HT-29 (cell line): ENCODE measurements around the gene DNM2. TPM values are rescaled to one million over a fixed set of nuclear protein-coding genes. Genes with fewer than 3 reads are reported as not detected.
"Not testable (repeated sequence)": the region's sequence is repeated elsewhere in the genome, so short reads cannot be mapped to it uniquely, and the experiment has no call there.

Experiments
- DNase-seq: peaks from one replicate; pipeline ENCODE4 v3.0.0-alpha.2; 2015; ENCODE audit warnings: low spot score
- total RNA-seq: library from RNA; depleted of rRNA; stranded (reverse); fragments of >200 nt; shearing (Covaris generic); gene quantifications from 2 replicates; pipeline ENCODE4 v1.2.3, GENCODE V29; 2014; rRNA removed

The DNM2 gene
- total RNA-seq, result 180 and 196 TPM in 2 replicates

DNA sequence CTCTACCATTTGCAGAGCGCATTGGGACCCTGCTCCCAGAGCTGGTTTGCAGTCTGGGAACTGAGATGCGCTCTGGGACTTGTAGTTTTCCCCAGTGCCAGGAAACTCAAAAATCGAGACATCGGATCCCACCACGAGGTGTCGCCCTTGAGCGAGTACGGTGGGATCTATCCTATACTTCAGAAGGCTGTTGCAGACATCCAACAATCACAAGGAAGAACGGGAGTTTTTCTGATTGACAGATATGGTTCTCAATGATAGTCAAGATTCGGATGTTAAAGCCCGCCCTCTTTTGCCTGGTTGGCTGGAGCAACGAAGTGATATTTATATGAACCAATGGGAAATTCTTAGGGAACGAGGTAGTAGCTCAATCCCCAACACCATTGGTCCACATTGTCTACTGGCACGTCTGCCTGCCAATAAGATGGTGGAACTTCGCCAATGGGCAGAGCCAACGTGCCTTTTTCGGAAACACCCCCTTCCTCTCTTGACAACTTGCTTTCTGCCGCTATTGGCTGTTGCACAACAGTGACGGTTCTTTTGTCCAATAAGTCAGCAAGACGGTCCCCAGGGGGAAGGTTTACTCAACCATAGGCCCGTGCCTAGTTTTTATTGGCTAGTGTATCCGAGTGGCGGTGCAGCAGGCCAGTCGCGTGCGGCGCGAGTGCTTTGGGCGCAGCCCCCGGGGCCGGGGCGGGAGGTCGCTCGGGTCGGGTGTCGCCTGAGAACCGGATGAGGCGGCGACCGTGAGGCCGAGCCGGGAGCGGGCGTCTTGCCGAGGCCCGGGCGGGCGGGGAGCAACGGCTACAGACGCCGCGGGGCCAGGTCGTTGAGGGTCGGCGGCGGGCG is at the start of gene DNM2:
Gene DNM2, plus strand, starts transcription at position 724 of the 849 bp plus-strand sequence. CDS start 164 bp downstream, outside the sequence.
- peak; percentile 97 for DNase-seq

DNA sequence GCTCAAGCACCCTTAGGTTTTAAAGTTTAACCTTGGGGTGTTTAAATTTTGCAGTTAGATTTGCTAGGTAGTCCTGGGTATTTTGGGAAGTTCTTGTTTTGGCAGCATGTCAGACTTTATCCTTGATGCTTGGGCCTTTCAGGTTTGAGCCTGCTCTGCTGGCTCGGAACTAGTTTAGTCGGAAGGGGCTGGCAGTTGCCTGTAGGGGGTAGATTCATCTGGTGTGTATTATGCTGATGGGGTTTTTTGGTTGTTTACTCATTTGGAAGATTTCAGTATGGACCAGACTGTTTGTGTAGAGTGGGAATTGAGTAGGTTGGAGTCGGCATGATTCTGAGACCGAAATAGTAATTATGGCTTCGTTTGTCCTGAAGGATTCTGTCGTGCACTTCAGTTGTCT is 48.6 kb upstream of the DNM2 start:
- no peak for DNase-seq

DNA sequence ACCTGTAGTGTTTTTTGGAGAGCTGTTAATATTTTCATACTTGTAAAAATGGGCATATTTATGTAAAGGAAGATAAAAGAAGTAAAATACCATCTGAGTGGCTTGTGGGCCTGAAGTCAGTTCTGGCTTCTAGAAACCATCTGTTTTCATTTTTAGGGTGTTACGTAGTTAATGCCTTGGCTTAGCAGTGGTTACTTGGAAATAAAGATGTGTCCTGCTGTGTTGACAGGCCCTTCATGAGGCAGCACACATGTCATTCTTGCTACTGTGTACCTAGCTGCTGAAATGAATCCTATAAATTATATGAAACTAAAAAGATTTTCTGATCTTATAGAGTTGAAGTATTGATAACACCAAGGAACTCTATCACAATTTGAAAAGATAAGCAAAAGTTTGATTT is 47.7 kb upstream of the DNM2 start:
- DNase-seq, result no peak

DNA sequence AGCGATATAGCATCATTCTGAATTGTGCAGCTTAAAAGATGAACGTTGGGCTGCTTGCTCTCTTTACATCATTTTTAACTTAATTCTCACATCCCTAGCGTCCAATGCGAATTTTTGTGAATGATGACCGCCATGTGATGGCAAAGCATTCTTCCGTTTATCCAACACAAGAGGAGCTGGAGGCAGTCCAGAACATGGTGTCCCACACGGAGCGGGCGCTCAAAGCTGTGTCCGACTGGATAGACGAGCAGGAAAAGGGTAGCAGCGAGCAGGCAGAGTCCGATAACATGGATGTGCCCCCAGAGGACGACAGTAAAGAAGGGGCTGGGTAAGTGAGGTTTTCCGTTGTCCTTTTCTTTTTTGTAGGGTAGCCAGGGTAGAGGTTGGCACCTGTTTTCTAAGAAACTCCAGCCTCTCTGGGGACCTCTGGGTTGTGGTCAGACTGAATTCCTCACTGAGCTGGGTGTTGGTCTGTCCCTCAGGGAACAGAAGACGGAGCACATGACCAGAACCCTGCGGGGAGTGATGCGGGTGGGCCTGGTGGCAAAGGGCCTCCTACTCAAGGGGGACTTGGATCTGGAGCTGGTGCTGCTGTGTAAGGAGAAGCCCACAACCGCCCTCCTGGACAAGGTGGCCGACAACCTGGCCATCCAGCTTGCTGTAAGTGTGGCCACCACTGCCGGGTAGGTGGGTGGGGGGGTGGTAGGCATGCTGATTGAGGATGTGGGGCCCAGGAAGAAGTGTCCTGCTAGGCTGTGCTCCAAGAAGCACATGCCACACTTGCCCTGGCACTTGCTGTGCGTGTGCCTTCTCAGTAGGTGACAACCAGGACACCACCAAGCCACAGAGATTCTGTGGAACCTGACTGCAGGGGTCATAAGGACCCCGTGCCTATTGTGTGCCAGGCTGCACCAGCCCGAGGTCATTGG is 46.7 kb upstream of the DNM2 start:
- DNase-seq, result no peak

- DNase-seq, result not testable (repeated sequence)
These were observed 46.0 kb upstream of the DNM2 start for GRCh38 chr19:10671922-10672321.

DNA sequence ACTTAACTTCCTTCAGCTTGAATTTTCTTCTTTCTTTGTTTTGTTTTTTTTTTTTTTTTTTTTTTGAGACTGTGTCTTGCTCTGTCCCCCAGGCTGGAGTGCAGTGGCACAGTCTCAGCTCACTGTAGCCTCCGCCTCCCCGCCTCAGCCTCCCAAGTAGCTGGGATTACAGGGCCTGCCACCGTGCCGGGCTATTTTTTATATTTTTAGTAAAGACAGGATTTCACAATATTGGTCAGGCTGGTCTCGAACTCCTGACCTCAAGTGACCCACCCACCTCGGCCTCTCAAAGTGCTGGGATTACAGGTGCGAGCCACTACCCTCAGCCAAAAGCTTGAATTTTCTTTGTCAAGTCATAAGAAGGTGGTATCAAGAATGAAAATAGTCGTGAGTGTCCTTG is 42.7 kb upstream of the DNM2 start:
- not testable (repeated sequence) for DNase-seq

- no peak for DNase-seq
These were observed 40.1 kb upstream of the DNM2 start for GRCh38 chr19:10677751-10678150.

DNA sequence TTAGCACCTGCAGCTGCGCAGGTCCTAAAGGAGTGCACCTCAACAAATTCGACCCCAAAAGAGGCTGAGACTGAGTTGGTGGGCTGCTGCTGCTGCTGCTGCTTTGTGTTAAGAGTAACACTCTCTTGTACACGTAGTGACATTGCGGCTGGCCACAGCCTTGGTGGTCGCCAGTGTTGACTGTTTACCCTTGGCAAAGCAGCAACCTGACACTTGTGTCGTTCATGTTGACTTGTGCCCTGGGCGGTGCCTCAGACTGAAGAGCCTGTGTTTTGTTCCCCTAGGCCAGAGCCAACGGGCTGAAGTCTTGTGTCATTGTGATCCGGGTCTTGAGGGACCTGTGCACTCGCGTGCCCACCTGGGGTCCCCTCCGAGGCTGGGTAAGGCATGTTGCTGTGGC is 39.1 kb upstream of the DNM2 start:
- DNase-seq, result no peak

GRCh38 chr19:10679743-10680142 is 38.1 kb upstream of the DNM2 start:
- no peak for DNase-seq

DNA sequence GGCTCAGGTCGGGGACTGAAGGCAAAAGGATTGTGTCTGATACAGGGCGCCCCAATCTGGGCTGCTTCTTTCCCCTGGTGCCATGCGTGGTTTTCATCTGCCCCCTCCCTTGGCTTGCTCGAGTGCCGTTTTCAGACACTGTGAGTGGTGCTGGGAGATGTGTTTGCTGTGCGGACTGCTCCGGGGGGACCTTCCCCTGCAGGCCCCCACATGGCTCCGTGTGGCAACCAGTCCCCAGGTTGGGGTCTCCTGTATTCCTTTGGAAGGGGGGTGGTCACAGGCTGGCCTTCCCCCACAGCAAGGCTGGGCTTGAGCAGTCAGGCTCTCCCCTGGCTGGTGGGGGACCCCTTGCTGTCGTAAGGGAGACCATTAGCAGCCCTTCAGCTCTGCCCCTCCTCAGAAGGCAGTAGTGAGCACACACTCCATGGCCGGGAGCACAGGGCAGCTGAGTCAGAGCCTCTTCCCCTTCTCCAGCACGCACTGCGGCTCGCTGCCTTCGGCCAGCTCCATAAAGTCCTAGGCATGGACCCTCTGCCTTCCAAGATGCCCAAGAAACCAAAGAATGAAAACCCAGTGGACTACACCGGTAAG is 37.2 kb upstream of the DNM2 start:
- no peak for DNase-seq

DNA sequence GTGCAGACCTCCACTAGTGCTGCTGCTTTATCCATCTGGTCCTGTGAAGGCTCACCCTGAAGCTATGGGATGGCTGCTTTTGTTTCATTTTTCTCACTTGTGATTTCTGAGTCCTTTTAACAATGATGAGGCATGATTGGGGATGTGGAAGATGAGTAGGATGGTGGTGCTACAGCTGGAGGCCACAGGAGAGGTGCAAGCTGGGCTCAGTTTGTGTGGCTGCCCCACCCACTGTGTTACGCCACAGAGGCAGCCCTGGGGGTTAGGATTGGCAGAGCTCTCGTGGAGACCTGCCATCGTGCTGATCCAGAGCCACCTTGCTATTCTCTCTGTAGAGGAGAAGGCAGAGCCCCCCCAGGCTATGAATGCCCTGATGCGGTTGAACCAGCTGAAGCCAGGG is 36.2 kb upstream of the DNM2 start:
- no peak for DNase-seq

- no peak for DNase-seq
These were observed 35.3 kb upstream of the DNM2 start for GRCh38 chr19:10682397-10683063.

DNA sequence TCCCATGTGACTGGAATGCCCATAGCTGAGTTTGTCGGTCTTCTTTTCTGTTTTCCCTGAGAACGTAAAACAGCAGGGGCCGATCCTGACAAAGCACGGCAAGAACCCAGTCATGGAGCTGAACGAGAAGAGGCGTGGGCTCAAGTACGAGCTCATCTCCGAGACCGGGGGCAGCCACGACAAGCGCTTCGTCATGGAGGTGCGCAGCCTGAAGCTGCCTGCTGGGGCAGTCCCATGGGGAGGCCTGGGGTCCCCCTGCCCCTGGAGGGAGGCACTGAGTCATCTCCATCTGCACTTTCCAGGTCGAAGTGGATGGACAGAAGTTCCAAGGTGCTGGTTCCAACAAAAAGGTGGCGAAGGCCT is 34.8 kb upstream of the DNM2 start:
- no peak for DNase-seq

- no peak for DNase-seq
These were observed 34.3 kb upstream of the DNM2 start for GRCh38 chr19:10683582-10683981.

DNA sequence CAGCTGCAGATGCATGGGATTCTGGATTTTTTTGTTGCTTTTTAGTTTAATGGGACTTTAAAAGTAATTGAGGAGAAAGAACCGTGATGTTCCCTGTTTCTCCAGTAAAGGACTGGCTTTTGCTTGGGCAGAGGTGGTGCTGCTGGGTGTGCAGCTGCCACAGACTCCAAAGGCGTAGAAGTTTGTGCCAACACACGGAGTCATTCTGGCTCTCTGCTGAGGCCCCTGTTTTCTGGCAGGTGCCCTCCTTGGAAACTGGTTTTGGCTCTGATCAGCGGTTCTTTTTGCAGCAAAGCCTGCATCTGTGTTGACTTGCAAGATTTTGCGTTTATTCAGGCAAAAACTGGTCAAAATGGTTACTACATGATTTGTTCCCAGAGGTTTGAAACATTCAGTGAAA is 32.7 kb upstream of the DNM2 start:
- no peak for DNase-seq

- no peak for DNase-seq
These were observed 31.7 kb upstream of the DNM2 start for GRCh38 chr19:10686193-10686592.

GRCh38 chr19:10686661-10687517 is 31.0 kb upstream of the DNM2 start:
- DNase-seq, result no peak

GRCh38 chr19:10687518-10688288 is 30.2 kb upstream of the DNM2 start:
- DNase-seq, result no peak

GRCh38 chr19:10688545-10689280 is 29.2 kb upstream of the DNM2 start:
- DNase-seq, result no peak
